CD4-positive, alpha-beta T cell treated with Interleukin-6 for 4 hours (primary cell): ENCODE measurements around the gene SCYL2.
"Not testable (repeated sequence)": the region's sequence is repeated elsewhere in the genome, so short reads cannot be mapped to it uniquely, and the experiment has no call there.

ENCODE experiments used
- DNase-seq: peaks from one replicate; pipeline ENCODE4 v3.0.0-alpha.2; 2020; ENCODE audit warnings: mixed read lengths

The SCYL2 gene

GRCh38 chr12:100329800-100330199 is 62.8 kb downstream of the SCYL2 start:
- no peak for DNase-seq

DNA sequence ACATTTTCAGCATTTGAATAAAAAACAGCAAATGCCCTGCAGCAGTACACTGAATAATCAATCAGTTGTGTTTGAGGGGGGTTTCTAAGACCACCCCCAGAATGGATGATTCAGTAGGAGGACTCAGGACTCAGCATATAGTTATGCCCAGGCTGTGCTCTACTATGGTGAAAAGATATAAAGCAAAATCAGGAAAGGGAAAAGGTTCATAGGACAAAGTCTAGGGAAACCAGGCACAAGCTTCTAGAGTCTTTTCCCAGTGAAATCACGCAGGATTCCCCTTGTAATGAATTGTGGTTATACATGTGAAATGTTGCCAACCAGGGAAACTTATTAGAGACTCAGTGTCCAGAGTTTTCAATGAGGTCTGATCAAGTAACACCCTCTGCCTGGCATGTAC is 64.9 kb downstream of the SCYL2 start:
- DNase-seq: no peak

DNA sequence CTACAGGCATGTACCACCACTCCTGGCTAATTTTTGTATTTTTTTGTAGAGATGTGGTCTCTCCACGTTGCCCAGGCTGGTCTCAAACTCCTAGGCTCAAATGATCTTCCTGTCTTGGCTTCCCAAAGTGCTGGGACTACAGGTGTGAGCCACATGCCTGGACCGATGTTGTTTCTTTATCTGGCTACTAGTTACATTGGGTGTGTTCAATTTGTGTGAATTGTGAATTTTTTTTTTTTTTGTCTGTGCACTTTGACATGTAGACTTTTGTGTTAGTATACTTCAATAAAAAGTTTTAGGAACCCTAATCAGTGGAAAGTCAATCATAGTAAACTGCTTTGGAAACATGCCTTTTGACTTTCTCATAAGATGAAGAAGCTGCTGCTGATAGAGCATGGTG is 65.9 kb downstream of the SCYL2 start:
- DNase-seq: no peak

DNA sequence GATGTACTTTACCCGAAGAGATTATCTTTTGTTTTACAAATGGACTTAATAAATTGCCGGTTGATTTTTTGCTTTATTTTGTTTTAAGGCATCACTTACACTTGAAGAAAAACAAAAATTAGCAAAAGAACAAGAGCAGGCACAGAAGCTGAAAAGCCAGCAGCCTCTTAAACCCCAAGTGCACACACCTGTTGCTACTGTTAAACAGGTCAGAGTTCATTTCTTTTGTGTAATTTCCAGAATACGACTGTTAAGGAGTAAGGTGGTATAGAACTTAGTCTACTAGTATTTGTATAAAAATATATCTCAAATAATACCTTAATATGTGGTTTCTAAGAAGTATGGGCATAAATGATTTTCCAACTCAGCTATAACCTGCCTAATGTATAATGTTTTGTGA is 70.3 kb downstream of the SCYL2 start:
- DNase-seq: no peak

GRCh38 chr12:100337727-100338126 is 70.8 kb downstream of the SCYL2 start:
- no peak for DNase-seq

DNA sequence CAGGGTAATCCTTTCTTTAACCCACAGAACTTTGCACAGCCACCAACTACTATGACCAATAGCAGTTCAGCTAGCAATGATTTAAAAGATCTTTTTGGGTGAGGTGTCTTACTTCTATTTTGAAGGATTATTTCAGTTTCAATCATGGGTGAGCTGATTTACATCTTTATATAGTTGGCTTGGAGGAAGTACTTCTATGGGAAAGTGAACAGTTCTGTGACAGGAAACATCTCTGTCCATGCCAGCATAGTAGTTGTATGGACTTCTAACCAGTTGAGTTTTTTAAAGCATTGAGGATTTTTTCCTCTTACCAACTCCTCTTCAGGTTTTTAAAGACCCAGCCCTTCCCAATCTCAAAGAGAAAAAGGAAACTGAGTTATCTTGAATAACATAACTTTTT is 72.1 kb downstream of the SCYL2 start:
- no peak for DNase-seq

DNA sequence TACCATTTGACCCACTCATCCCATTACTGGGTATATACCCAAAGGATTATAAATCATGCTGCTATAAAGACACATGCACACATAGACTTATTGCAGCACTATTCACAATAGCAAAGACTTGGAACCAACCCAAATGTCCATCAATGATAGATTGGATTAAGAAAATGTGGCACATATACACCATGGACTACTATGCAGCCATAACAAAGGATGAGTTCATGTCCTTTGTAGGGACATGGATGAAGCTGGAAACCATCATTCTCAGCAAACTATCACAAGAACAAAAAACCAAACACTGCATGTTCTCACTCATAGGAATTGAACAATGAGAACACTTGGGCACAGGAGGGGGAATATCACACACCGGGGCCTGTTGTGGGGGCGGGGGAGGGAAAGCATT is 75.9 kb downstream of the SCYL2 start:
- DNase-seq: not testable (repeated sequence)

DNA sequence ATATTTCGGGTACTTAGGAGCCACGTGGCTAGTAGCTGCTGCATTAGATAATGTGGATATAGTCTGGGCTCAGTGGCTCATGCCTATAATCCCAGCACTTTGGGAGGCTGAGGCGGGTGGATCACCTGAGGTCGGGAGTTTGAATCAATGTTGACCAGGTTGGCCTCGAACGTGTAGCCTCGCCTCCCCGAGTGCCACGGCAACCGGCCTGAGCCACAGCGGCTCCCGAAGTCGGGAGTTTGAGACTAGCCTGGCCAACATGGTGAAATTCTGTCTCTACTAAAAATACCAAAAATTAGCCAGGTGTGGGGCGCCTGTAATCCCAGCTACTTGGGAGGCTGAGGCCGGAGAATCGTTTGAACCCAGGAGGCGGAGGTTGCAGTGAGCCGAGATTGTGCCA is 77.4 kb downstream of the SCYL2 start:
- not testable (repeated sequence) for DNase-seq

GRCh38 chr12:100345020-100345767 is 78.2 kb downstream of the SCYL2 start:
- DNase-seq: no peak

GRCh38 chr12:100346660-100347059 is 79.7 kb downstream of the SCYL2 start:
- DNase-seq: no peak

- no peak for DNase-seq
Observed at GRCh38 chr12:100348657-100349454, 81.9 kb downstream of the SCYL2 start.

DNA sequence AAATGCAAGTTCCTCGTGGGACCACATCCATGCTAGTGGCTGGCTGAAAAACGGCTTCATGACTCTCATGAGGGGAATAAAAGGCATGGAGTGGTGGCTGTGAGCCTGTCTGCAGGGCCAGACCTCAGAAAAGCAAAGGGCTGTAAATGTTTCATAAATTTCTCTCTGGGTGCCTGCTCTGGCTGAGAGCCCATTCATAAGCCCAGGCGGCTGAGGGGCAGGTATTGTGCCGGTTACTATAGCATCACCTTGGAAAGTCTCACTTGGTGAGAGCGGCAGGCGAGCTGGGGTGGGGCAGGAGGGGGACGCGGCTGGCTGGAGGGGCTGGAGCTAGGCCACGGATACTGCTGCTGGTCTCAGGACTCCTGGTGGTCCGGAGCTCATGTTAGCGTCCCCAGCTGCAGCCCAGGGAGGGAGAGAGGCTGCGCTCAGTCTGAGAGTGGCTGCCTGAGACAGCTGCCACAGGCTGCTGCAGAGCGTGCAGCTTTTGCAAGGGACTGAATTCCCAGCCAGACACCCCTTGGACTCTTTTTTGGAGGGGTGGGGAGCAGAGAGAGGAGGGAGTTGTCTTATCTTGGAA is 89.8 kb downstream of the SCYL2 start, which contains the start of gene SLC17A8:
SLC17A8 (plus strand) TSS at position 431 of the 580 bp plus-strand sequence. CDS start 318 bp downstream, outside the sequence.
- no peak for DNase-seq

DNA sequence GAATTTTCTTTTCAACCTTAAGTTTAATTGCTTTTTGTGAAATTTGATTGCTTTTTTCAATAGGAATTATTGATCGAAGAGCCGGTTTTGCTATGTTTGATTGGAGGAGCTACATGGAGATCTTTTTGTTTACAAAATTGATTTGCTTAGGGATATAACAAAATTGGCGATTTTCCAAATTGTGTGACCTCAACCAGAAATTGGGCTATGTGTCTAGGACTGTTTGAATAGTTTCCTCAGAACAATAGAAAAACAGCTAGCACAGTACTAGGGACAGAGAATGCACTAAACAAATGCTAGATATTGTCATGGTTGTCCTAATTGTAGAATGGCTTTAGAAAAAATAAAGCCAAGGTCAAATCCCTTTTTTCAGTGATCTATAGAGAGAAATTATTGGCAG is 92.3 kb downstream of the SCYL2 start:
- DNase-seq: no peak

- DNase-seq: no peak
Observed at GRCh38 chr12:100359822-100360221, 92.8 kb downstream of the SCYL2 start.

GRCh38 chr12:100360450-100360849 is 93.5 kb downstream of the SCYL2 start:
- no peak for DNase-seq

GRCh38 chr12:100364324-100364723 is 97.3 kb downstream of the SCYL2 start:
- no peak for DNase-seq

DNA sequence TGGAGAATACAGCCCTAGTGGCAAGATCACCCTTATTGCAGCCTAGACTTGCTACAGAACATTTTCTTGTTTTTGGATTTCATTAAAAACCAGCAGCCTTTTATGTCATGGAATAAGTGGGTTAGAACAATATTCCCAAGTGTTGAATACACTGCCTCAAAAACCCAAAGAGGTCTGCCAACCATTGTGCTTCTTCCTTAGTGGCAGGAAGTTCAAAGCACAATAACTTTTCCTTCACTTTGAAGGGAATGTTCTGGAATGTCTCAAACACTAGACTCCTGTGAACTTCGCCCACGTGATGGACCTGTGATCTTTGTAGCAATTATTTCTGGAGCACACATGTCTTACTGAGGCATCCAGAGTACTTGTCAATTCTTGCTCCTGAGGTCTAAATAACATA is 98.4 kb downstream of the SCYL2 start:
- no peak for DNase-seq

DNA sequence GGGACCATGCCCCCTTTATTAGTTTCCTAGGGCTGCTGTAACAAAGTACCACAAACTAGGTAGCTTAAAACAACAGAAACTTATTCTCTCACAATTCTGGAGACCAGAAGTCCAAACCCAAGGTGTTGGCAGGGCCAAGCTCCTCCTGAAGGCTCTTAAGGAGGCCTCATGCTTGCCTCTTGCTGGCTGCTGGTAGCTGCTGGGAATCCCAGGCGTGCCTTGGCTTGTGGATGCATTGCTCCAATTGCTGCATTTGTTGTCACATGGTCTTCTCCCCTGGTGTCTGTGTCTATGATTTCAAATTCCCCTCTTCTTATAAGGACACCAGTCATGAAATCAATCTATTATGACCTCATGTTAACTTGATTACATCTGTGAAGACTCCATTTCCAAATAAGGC is 101.1 kb downstream of the SCYL2 start:
- no peak for DNase-seq

- no peak for DNase-seq
Observed at GRCh38 chr12:100371146-100371545, 104.2 kb downstream of the SCYL2 start.

GRCh38 chr12:100372853-100373640 is 106.1 kb downstream of the SCYL2 start:
- DNase-seq: no peak

- no peak for DNase-seq
Observed at GRCh38 chr12:100375038-100375735, 108.2 kb downstream of the SCYL2 start.

- DNase-seq: no peak
Observed at GRCh38 chr12:100376161-100376560, 109.2 kb downstream of the SCYL2 start.
